Measurements from ENCODE around the gene RHCE.
"Not testable (repeated sequence)": the region's sequence is repeated elsewhere in the genome, so short reads cannot be mapped to it uniquely, and the experiment has no call there.

RHCE gene

DNA sequence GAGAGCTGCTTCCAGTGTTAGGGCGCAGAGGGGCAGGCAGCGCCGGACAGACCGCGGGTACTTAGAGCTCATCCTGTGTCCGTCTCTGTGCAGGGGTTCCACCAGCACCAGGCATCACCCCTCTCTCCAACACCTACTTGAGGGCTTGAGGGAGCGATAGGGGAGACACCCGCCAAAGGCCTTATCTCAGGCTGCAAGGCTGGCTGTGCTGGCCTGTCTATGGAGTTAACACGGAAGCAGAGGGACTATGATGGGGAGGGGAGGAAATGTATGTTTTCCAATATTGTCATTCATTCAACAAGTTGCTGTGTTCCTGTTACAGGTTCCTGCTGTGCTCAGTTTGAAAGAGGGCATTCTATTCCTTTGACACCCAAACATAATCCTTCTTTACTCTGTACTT is at the start of gene RHCE:
Gene RHCE, minus strand, starts transcription at position 111 of the 400 bp plus-strand sequence. Its CDS starts 39 bp downstream, at position 72.
- DNase-seq (ENCODE audit: low spot score) = not testable (repeated sequence)

DNA sequence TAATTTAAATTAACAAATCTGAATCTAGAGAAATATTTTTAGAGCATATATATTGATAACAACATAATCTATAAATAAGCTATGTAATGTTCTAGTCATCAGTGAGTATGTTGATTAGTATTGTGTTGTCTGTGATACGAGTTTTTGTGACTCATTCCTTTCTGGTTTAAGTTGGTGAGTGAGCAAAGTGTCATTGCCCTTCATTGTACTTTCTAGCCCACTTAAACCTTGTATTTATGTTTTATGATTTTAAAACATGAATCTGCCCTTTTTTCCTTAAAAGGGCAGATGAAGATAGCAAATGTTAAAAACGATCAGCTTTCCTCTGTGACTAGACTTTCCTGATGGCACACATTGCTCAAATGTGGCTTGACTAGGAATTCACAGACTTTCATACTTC is 48.6 kb upstream of the RHCE start:
- DNase-seq (ENCODE audit: low spot score) = no peak

DNA sequence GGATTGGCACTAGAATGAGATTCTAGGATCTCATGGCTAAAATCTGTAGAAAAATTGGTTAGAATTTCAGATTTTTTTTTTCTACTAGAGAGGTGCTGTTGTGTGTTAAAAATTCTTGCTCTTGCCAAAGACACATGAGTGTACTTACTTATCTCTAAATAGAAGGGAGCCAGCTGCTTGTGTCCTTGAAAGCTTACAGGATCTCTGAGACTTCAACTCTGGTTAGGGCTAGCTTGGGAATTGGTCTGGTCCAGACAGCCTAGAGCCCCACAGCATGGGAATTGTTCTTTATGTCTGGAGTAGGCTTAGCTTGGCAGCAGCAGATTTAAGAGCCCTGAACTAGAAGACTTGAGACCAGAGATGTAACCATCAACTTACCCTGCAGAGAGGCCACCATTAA is 47.4 kb upstream of the RHCE start:
- DNase-seq (ENCODE audit: low spot score) = no peak

DNA sequence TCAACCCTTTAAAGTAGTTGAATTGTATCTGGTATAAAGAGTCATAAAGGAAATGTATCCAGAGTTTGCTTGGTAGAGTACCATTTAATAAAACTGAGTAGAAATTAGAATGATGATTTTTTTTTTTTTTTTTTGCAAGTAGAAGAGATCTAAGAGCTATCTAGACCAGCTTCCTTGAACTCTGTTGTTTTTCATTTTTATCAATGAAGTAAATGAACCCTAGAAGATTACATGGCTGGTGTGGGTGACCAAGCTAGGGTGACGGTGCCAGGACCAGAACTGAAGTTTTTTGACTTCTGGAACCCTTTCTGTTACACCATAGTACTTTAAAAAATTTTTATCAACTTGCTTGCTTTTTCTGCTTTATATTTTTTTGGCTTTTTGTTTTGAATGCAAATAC is 47.0 kb upstream of the RHCE start:
- no peak for DNase-seq (ENCODE audit: low spot score)

DNA sequence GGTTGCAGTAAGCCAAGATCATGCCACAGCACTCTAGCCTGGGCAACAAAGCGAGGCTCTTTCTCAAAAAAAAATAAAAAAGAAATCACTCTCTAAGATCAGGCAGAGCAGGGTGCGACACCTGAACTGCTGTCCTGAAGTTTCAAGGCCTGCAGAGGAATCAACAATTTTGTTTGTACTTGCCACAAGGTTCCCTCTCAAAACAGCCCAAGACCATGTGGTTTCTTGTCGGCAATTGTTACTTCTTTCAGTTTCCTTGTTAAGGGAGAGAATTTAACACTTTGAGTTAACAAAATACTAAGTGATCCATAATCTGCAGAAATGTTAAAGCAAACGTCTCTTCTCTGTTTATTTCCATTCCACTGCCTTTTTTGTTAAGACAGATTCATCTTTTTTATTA is 46.6 kb upstream of the RHCE start:
- no peak for DNase-seq (ENCODE audit: low spot score)

DNA sequence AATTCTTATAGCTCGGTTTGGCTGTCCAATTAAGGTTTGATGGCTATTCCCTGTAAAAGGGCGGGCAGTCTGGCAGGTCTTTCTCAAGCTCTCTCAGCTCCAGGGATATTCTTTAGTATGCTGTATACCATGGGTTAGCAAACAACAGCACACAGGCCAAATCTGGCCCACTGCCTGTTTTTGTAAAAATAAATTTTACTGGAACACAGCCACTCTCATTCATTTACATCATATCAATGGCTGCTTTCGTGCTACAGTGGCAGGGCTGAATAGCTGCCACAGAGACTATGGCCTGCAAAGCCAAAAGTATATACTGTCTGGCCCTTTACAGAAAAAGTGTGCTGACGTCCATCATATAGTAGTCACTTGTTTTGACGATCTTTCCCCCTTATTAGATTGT is 42.1 kb upstream of the RHCE start:
- DNase-seq (ENCODE audit: low spot score) = no peak

DNA sequence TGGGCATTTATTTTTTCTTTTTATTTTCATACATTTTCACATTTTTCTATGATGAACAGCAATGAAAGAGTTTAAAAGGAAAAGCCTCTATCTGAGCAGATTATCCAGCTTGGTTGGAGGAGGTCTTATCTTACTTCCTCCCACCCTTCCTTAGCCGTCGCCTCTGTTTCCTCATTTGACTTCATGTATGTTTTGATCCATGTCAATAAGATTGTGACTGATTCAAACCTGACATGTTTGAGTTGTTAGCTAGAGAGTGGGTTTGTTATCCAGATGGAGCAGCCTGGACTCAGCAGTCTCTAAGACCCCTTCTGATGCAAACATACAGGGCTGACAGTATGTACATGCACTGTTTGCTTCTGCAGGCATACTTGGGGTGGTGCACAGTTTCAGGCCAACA is 41.2 kb upstream of the RHCE start:
- DNase-seq (ENCODE audit: low spot score) = no peak

DNA sequence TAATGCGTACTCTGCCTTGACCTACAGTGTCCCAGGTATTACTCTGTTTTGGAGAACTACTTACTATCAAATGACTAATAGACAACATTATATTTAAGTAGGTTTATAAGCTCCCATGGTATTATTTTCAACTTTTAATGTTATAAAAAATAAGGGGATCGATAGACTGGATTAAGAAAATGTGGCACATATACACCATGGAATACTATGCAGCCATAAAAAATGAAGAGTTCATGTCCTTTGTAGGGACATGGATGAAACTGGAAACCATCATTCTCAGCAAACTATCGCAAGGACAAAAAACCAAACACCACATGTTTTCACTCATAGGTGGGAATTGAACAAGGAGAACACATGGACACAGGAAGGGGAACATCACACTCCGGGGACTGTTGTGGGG is 40.2 kb upstream of the RHCE start:
- DNase-seq (ENCODE audit: low spot score) = not testable (repeated sequence)

DNA sequence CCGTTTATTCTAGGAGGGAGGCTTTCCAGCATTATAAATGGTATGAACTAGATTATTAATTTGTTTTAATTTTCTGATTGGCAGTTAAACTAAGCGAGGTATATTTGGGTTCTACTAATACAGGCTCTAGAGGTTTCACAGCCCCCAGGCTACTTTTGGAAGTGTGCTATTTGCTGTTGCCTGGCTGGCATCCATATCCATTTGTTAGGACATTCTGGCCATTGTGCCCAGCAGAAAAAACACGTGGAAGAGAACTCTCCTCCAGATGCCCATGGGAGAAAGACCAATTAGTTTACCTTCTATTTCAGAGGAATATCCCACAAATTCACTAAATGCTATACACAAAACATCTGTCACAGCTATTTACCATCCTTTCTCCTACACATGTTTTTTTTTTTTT is 39.4 kb upstream of the RHCE start:
- no peak for DNase-seq (ENCODE audit: low spot score)

DNA sequence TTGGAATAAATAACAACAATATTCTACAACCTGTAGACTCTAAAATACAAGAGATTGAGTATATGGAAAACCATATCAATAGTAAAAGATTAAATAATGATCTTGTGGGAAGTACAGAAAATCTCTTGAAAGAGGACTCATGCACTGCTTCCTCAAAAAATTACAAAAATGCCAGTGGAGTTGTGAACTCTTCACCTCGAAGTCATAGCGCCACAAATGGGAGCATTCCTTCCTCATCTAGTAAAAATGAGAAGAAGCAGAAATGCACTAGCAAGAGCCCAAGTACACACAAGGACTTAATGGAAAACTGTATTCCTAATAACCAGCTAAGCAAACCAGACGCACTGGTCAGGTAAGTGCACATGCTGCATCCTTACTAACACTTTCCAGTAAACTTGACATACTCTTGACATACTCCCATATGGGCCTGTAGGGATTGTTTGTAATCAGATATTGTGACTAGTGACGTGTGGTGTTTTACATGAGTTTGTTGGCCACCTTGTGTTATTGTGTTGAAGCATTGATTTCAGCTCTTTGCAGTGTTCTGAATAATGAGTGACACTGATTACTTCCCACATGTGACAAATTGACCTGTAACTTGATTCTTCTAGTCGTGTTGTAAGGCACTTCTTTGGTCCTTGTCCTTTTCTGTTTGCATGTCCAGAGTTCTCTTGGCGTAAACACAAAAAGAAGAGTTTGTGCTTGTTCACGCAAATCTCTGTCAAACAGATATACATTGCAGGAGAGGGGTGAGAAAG is 38.1 kb upstream of the RHCE start:
- no peak for DNase-seq (ENCODE audit: low spot score)

DNA sequence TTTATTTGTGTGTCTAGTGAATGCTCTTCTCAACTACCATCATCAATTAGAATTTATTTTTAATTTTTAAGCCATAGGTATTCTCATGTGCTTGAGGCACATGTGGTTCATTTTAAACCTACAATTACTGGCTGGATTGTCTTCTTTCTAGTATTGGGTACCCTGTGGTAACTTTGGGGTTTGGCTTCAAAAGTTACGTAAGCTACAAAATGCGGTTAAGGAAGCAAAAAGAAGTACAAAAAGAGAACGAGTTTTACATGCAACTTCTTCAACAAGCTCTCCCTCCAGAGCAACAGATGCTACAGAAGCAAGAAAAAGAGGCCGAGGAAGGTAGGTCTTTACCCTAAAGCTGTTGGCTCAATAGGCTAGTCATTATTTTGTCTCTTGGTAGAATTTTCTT is 35.9 kb upstream of the RHCE start:
- no peak for DNase-seq (ENCODE audit: low spot score)

DNA sequence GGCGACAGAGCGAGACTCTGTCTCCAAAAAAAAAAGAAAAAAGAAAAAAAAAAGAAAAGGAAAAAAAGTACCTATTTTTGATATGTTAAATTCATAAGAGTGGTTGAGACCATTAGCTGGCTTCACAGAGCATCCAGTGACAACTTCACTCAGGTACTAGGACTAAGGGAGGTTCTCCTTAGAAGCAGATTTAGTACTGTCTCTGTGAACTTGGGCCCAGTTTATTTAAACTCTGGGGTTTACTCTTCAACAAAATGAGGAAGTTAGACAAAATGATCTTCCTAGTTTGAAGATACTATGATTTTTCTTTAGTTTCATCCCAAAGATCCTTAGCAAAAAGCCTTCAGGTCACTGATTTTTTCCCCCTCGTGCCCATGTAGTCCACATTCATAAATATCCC is 31.3 kb upstream of the RHCE start:
- no peak for DNase-seq (ENCODE audit: low spot score)

DNA sequence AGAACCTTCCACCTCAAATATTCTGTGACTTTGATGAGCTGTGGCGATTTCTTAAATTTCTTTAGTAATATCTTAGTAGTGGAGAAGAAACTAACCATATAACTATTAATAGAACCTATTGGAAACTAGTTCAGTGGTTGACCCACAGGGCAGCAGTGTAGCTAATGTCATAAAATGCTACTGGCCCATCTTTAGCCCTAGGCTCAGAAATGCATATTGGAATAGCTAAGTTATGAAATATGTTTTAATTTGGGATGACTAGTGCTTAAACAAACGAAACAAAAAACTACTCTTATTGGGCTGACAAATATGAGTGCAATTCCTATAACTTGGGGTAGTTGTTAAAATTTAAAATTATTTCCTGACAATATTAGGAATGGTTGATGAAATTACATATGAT is 30.3 kb upstream of the RHCE start:
- DNase-seq (ENCODE audit: low spot score) = no peak

DNA sequence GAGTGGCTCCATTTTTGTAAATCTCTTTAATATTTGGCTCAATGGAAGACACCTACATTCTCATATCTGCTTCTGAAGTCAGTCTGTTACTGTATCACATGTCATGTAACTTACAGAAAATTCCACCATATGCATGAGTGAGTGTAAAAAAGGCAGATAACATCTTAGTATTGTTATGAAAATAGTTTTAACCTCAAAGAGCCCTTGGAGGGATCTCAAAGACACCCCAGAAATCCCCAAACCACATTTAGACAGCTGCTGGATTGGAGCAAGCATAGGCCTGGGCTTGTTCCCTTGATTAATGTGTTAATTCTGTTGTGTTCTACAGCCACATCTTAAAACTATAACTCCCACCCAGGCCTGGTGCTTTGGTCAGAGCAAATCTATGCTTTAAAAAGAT is 26.9 kb upstream of the RHCE start:
- no peak for DNase-seq (ENCODE audit: low spot score)

DNA sequence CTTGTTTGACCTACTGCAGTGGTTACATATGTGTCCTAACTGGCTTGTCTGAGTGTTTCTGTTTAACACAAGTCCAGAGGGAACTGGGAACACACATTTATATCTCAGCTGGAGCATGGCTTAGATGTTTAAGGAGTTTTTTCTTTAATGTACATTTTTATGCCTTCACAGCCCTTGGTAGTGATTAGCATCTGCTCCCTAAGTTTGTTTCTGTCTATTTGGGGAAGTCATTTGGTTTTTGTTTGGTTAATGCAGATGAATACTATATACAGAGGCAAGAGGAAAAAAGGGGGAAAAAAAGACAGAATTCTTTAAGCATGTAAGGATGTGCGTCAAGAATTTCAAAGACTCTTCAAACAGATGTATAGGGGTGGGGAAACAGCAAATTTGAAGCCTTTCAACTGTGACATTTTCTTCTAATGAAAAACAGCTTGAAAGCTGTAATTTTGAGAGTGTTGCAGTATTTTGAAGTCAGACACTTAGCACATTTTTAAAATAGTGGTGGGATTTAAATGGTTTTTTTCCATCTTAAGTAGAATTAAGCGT is 25.4 kb upstream of the RHCE start:
- DNase-seq (ENCODE audit: low spot score) = no peak

DNA sequence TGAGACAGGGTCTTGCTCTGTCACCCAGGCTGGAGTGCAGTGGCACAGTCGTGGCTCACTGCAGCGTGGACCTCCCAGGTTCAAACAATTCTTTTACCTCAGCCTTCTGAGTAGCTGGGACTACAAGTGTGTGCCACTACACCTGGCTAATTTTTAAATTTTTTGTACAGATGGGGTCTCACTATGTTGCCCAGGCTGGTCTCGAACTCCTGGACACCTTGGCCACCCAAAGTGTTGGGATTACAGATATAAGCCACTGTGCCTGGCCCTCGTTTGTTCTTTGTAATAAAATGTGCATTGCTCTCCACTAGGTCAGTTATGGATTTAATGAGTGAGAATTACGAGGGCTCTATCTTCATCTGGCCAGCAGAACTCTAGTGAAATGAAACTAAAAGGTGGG is 24.0 kb upstream of the RHCE start:
- not testable (repeated sequence) for DNase-seq (ENCODE audit: low spot score)

DNA sequence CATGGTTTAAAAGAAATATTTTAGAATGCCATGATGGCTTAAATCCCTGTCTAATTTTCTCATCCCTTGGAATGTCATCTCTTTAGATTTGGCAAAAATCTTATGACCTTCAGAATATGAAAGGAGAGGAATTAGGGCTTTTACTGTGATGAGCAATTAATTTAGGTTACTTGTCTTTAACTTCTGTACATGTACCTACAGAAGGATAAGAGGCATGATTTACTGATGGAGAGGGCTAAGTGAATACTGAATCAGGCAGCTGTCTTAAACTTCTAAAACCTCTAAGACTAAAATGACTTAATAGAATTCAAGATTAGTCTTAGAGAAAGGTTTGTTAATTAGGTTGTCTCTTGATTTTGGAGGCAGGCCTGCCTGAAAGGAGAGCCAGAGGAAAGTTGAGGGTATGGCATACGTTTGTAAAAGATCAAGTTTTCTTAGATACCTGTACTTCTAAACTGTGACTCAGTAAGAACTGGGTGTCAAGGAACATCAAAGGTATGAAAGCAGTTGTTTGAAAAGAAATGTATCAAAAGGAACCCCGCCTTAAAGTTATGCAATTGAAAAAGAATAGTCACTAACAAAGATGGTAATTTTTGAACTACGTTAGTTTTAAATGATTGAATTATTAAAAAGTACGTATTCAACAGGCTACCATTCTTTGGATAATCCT is 22.5 kb upstream of the RHCE start:
- no peak for DNase-seq (ENCODE audit: low spot score)

DNA sequence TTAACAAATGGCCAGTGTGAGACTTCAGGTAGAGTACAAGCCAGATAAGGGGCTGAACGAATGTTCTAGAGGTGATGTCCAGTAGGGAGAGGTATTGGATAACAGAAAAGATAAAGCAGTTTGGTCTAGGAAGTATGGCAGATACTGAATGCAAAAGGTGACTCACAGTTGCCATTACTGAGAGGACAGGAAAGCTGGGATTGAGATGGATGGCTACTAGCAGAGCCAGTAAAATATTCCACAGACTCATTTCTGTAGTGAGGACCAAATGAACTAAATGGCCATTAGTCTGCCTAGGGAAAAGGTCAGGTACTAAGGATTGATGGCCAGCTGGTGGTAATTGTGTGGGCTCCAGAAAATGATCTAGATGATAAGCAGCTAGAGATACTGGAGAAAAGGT is 21.6 kb upstream of the RHCE start:
- DNase-seq (ENCODE audit: low spot score) = no peak

DNA sequence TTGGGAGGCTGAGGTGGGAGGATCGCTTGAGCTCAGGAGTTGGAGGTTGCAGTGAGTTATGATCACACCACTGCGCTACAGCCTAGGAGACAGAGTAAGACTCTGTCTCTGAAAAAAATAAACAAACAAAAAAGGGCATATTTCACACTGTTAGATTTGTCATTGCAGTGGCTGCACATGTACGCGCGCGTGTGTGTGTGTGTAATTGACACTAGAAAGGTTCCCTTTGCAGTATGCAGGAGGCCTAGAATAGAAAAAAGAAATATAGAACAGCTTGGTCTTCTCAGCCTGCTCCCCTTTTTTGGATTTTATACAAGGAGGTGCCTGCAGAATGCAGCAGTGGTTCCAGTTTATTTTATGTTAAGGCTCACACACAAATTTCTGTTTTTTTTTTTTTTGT is 18.7 kb upstream of the RHCE start:
- no peak for DNase-seq (ENCODE audit: low spot score)

DNA sequence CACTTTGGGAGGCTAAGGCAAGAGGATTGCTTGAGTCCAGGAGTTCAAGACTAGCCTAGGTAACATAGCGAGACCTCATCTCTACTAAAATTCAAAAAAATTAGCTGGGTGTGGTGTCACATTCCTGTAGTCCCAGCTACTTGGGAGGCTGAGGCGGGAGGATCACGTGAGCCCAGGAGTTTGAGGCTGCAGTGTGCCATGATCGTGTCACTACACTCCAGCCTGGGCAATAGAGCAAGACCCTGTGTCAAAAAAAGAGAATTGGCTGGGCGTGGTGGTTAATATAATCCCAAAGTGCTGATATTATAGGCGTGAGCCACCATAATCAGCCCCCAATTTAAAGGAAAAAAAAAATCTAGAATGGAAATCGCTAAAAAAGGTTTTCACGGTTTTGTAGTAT is 17.0 kb upstream of the RHCE start:
- DNase-seq (ENCODE audit: low spot score) = no peak

DNA sequence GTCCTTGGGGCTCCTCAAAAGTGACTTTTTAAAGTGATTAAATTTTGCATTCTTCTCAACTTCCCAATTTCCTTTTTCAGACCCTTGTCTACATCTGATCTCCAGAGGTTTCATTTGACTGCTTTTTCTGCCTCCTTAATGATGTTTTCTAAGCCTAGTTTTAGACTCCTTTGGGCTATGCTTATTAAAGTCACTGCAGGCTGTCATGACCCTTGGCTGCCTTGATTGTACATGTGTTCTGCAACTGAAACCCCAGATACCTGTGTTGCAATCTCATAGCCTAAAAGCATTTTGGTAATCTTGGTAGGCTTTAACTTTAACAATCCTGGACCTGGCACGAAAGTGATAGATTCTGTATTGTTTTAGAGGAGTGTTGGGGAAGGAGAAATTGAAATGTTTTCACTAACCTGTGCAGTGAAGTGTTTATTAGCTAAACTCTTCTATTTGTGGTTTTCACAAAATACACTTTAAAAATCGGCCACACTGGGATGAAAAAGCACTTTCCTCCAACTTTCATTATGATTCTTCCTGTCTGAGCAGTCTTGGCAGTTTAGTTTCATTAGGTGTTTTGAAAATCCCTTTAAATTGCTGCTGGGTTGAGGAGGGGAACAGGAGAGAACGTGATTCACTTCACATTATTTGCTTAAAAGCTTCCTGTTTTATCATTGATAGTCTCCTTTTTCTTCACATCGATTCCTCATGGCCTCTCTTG is 14.9 kb upstream of the RHCE start:
- no peak for DNase-seq (ENCODE audit: low spot score)

DNA sequence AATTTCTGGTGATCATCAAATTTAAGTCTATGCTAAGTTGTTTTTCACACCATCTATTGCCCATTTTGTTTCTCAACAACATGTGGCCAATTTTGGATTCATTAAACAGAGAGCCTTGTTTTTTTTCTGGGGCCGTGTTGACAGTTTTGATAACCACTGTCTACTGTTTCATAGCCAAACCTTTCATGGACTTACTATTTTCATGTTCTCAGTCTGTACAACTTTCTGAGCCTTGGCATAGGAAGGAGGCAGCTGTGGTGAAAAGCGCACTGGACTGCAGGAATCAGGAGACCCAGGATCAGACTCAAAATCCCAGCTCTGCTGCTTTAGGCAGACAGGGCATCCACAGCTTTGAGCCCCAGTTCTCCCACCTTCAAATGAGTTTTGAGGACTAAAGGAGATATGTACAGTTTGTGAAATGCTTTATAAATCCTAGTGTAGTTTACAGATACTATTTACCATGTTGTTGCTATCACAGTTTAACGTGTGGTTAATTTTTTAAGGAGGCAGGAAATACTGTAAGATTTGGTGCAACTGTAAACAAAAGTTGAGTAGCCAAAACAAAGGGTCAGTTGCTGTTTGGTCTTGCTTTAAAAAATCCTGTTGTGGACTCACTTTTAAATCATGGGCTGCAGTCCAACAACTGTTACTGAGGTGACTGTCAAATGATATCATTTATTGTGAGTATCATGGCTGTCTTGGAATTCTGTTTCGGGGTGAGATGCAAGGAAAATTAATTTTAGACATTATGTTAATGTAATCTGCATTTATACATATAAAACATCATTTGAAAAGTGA is 13.0 kb upstream of the RHCE start:
- no peak for DNase-seq (ENCODE audit: low spot score)
